ENCODE results near the gene TBCK. TPM values are rescaled to one million over a fixed set of nuclear protein-coding genes. Genes with fewer than 3 reads are reported as not detected.

TBCK gene
- total and polyA plus RNA-seq, 2 of the 8 experiments (the other 6 are each of a cell fraction or from before 2014, with no cell fraction given), result 10.2 to 18.7 TPM

DNA sequence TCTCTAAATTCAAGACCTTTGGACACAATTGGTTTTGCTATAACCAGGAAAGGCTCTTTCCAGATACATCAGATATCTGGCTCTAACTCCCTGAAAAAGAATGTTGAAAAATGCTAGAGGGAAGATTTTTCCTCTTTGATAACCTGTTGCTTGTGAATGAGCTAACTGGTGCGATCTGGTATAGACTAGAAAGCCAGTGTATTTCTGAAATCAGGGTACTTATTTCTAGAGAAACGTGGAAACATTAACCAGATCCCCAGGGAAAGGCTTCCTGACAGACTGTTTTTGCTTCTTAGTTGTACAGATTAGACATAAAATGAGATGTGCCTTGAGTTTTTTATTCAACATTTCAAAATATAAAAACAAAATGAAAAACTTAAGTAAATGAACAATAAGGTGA is 313.0 kb downstream of the TBCK start:
- no peak overlapping the region for H3K23ac ChIP-seq (ENCODE audit: insufficient read length)
- CTCF ChIA-PET (ENCODE audit: partially characterized antibody), result no interaction called here
- no peaks in the 10 kb centered on the region; the same call in 1 of the 2 replicates for H3K23me2 ChIP-seq (ENCODE audit: low read depth, low read length)
- no peak overlapping the region for H3K4me3 ChIP-seq (ENCODE audit: extremely low read depth in 1 of 4, insufficient read depth in 2 of 4, low read depth in 3 of 4, low read length in 4 of 4)
- POLR2A ChIA-PET (ENCODE audit: partially characterized antibody), result no interaction called here
- H4K20me1 ChIP-seq (replicated peaks in 1 of 2; ENCODE audit: control insufficient read depth in 1 of 2, insufficient read depth in 2 of 2, low read length in 2 of 2), result no peaks in the 10 kb centered on the region
- H2BK15ac ChIP-seq (ENCODE audit: low read length), result no peak overlapping the region
- no peak overlapping the region for H3K9ac ChIP-seq (replicated peaks in 1 of 4; ENCODE audit: extremely low read depth in 1 of 4, low read depth in 3 of 4, low read length in 3 of 4)
- H2BK120ac ChIP-seq (replicated peaks; ENCODE audit: low read depth, low read length), result no peak overlapping the region
- H3K79me2 ChIP-seq (ENCODE audit: control insufficient read depth in 1 of 2, insufficient read depth in 2 of 2, low read length in 2 of 2), result no peaks in the 10 kb centered on the region
- H2BK12ac ChIP-seq (ENCODE audit: low read depth, low read length), result no peak overlapping the region
- FAIRE-seq (no peak), DNase-seq (ENCODE audit: low read depth in 1 of 2, low spot score in 2 of 2) (no peak)
- peaks cover 0 to 4% (median 2%) of the 10 kb centered on the region in 4 experiments; a peak in 2 of 7 replicates for H3K4me1 ChIP-seq (replicated peaks in 1 of 4; ENCODE audit: control insufficient read depth in 3 of 4, insufficient read depth in 4 of 4, low read length in 3 of 4)
- no peak overlapping the region for H3K56ac ChIP-seq (replicated peaks; ENCODE audit: insufficient read length, low read depth, low read length)
- H4K5ac ChIP-seq (ENCODE audit: insufficient read length, low read depth, low read length), result no peak overlapping the region
- WGBS, 2 experiments (ENCODE audit: extremely low coverage in 1 of 2, insufficient coverage in 1 of 2, insufficient read length in 1 of 2, insufficient replicate concordance in 2 of 2, low coverage in 1 of 2, low lambda C conversion rate in 2 of 2, missing lambda C conversion rate in 1 of 2), result 94% methylated on average over 2 of the region's 2 CpGs; no CpG with 5 or more reads in 1 of the 2 experiments
- no peak overlapping the region for H2AFZ ChIP-seq (ENCODE audit: low read length)
- no peaks in the 10 kb centered on the region for H3K9me3 ChIP-seq (ENCODE audit: insufficient read depth in 2 of 2, low read depth in 1 of 2, low read length in 1 of 2)
- H3K36me3 ChIP-seq (ENCODE audit: control insufficient read depth in 2 of 4, insufficient read depth in 4 of 4, low read length in 3 of 4), result no peaks in the 10 kb centered on the region
- H3K4ac ChIP-seq (replicated peaks; ENCODE audit: insufficient read length, low read depth, low read length), result no peak overlapping the region
- H4K8ac ChIP-seq (ENCODE audit: extremely low read depth, insufficient read depth, low read length), result no peak overlapping the region
- H4K91ac ChIP-seq (replicated peaks; ENCODE audit: insufficient read length, low read length), result no peak overlapping the region
- H3K27ac ChIP-seq (ENCODE audit: low read depth, low read length), result no peak overlapping the region
- H3K79me1 ChIP-seq (ENCODE audit: low read depth, low read length), result no peaks in the 10 kb centered on the region
- no peak overlapping the region for H3K4me2 ChIP-seq (ENCODE audit: insufficient read depth in 1 of 2, low read depth in 2 of 2, low read length in 2 of 2)
- no peak overlapping the region for H2BK5ac ChIP-seq (ENCODE audit: low read depth, low read length)
- H2BK20ac ChIP-seq (ENCODE audit: low read length), result no peak overlapping the region
- no peak overlapping the region for H3K18ac ChIP-seq (ENCODE audit: extremely low read depth, low read length)
- no peak overlapping the region for H3K14ac ChIP-seq (ENCODE audit: insufficient read length)
- H3K27me3 ChIP-seq (replicated peaks in 1 of 4; ENCODE audit: control insufficient read depth in 3 of 4, extremely low read depth in 1 of 4, insufficient read depth in 3 of 4, low read length in 3 of 4), result no peaks in the 10 kb centered on the region
- no peak overlapping the region for H2AK5ac ChIP-seq (ENCODE audit: low read depth, low read length)
- TF ChIP-seq SAP30 (IDR thresholded peaks at IDR 0.05; ENCODE audit: insufficient read depth, insufficient replicate concordance, low read length) (no peak), JUND (IDR thresholded peaks at IDR 0.05; ENCODE audit: low read length) (no peak), RNF2 (IDR thresholded peaks at IDR 0.05; ENCODE audit: borderline replicate concordance, low read depth, low read length, missing control alignments, poor library complexity, severe bottlenecking) (no peak), POLR2AphosphoS5 (IDR thresholded peaks at IDR 0.05; ENCODE audit: low read depth, low read length) (no peak), POU5F1 (IDR thresholded peaks at IDR 0.05; ENCODE audit: low read depth, low read length) (no peak), CHD2 (IDR thresholded peaks at IDR 0.05; ENCODE audit: low read length) (no peak), POLR2A (IDR thresholded peaks at IDR 0.05; ENCODE audit: control extremely low read depth in 1 of 2, low read depth in 2 of 2, low read length in 2 of 2) (no peak), HDAC6 (IDR thresholded peaks at IDR 0.05; ENCODE audit: low read depth, low read length) (no peak), CHD1 (IDR thresholded peaks at IDR 0.05; ENCODE audit: low read depth, low read length) (no peak), NANOG (IDR thresholded peaks at IDR 0.05; ENCODE audit: insufficient read depth, low read depth, low read length, poor library complexity, severe bottlenecking) (no peak), KDM4A (IDR thresholded peaks at IDR 0.05; ENCODE audit: low read depth, low read length, severe bottlenecking) (no peak), KDM1A (IDR thresholded peaks at IDR 0.05; ENCODE audit: borderline replicate concordance, low read length) (no peak), SIN3A (conservative IDR thresholded peaks at IDR 0.05 in 1 of 2, IDR thresholded peaks at IDR 0.05 in 1 of 2; ENCODE audit: low read depth in 1 of 2, low read length in 2 of 2) (no peak), EGR1 (IDR thresholded peaks at IDR 0.05; ENCODE audit: borderline replicate concordance, low read depth, low read length) (no peak)
- TF ChIP-seq, protein P1, sequence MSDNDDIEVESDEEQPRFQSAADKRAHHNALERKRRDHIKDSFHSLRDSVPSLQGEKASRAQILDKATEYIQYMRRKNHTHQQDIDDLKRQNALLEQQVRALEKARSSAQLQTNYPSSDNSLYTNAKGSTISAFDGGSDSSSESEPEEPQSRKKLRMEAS (IDR thresholded peaks at IDR 0.05), result no peak
